Raji (cell line): ENCODE measurements around the gene MYO16.

Experiments used
- POLR2A ChIP-seq: IDR thresholded peaks from 2 replicates; pipeline ENCODE4 v1.6.1; 2011; ENCODE audit warnings: low read depth, low read length, control low read depth; ENCODE audit not compliant: insufficient read depth

The MYO16 gene

GRCh38 chr13:108645376-108645775 lies 16.0 kb downstream of the MYO16 start:
- no peak for TF ChIP-seq POLR2A

- TF ChIP-seq POLR2A = no peak
These were observed 20.9 kb downstream of the MYO16 start for GRCh38 chr13:108650271-108650670.

GRCh38 chr13:108656742-108657141 lies 27.3 kb downstream of the MYO16 start:
- TF ChIP-seq POLR2A = no peak

- no peak for TF ChIP-seq POLR2A
These were observed 28.1 kb downstream of the MYO16 start for GRCh38 chr13:108657519-108657918.

GRCh38 chr13:108662528-108662927 lies 33.1 kb downstream of the MYO16 start:
- no peak for TF ChIP-seq POLR2A

- no peak for TF ChIP-seq POLR2A
These were observed 34.3 kb downstream of the MYO16 start for GRCh38 chr13:108663710-108664109.

- TF ChIP-seq POLR2A = no peak
These were observed 37.8 kb downstream of the MYO16 start for GRCh38 chr13:108667205-108667604.

GRCh38 chr13:108669381-108669780 lies 40.0 kb downstream of the MYO16 start:
- no peak for TF ChIP-seq POLR2A

GRCh38 chr13:108674346-108674745 lies 44.9 kb downstream of the MYO16 start:
- TF ChIP-seq POLR2A = no peak

GRCh38 chr13:108674771-108675170 lies 45.4 kb downstream of the MYO16 start:
- TF ChIP-seq POLR2A = no peak

GRCh38 chr13:108676620-108677019 lies 47.2 kb downstream of the MYO16 start:
- no peak for TF ChIP-seq POLR2A

GRCh38 chr13:108677806-108678205 lies 48.4 kb downstream of the MYO16 start:
- no peak for TF ChIP-seq POLR2A

- TF ChIP-seq POLR2A = no peak
These were observed 50.6 kb downstream of the MYO16 start for GRCh38 chr13:108680011-108680410.

- no peak for TF ChIP-seq POLR2A
These were observed 52.7 kb downstream of the MYO16 start for GRCh38 chr13:108681986-108682575.

GRCh38 chr13:108682714-108683113 lies 53.3 kb downstream of the MYO16 start:
- TF ChIP-seq POLR2A = no peak

- TF ChIP-seq POLR2A = no peak
These were observed 56.6 kb downstream of the MYO16 start for GRCh38 chr13:108686027-108686426.

- TF ChIP-seq POLR2A = no peak
These were observed 61.3 kb downstream of the MYO16 start for GRCh38 chr13:108690726-108691125.
